ENCODE measurements around the gene ZNF526.

DNA sequence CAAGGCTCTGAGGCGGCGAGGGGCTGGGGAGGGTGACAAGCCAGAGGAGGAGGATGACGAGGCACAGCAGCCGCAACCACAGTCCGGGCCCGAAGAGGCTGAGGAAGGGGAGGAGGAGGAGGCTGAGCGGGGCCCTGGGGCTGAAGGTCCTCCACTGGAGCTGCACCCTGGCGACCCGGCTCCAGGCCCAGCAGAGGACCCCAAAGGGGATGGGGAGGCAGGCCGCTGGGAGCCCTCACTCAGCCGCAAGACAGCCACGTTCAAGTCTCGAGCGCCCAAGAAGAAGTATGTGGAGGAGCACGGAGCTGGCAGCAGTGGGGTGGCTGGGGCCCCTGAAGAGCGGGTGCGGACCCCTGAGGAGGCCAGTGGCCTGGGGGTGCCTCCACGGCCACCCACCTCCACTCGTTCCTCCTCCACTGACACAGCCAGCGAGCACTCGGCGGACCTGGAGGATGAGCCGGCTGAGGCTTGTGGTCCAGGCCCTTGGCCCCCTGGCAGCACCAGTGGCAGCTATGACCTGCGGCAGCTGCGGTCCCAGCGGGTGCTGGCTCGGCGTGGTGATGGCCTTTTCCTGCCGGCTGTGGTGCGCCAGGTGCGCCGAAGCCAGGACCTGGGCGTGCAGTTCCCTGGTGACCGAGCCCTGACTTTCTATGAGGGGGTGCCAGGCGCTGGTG lies 51.9 kb downstream of the ZNF526 start:
- TF ChIP-seq, protein P1, sequence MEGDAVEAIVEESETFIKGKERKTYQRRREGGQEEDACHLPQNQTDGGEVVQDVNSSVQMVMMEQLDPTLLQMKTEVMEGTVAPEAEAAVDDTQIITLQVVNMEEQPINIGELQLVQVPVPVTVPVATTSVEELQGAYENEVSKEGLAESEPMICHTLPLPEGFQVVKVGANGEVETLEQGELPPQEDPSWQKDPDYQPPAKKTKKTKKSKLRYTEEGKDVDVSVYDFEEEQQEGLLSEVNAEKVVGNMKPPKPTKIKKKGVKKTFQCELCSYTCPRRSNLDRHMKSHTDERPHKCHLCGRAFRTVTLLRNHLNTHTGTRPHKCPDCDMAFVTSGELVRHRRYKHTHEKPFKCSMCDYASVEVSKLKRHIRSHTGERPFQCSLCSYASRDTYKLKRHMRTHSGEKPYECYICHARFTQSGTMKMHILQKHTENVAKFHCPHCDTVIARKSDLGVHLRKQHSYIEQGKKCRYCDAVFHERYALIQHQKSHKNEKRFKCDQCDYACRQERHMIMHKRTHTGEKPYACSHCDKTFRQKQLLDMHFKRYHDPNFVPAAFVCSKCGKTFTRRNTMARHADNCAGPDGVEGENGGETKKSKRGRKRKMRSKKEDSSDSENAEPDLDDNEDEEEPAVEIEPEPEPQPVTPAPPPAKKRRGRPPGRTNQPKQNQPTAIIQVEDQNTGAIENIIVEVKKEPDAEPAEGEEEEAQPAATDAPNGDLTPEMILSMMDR (IDR thresholded peaks at IDR 0.05), result no peak
- TF ChIP-seq POLR2A (IDR thresholded peaks at IDR 0.05), result no peak

Measured in esophagus squamous epithelium (tissue), 4 donors.